ENCODE measurements around the gene FAM83E.

The FAM83E gene

GRCh38 chr19:48628486-48629296, 13.8 kb upstream of the FAM83E start:
- DNase-seq = no peak

GRCh38 chr19:48627865-48628314, 13.0 kb upstream of the FAM83E start:
- no peak for DNase-seq

GRCh38 chr19:48627201-48627864, 12.5 kb upstream of the FAM83E start:
- DNase-seq = no peak

GRCh38 chr19:48625891-48626327, 11.0 kb upstream of the FAM83E start:
- no peak for DNase-seq

GRCh38 chr19:48624791-48625723, 10.2 kb upstream of the FAM83E start:
- no peak for DNase-seq

- peak; percentile 88 for DNase-seq
Measured at GRCh38 chr19:48624067-48624594, 9.3 kb upstream of the FAM83E start.

GRCh38 chr19:48623556-48624066, 8.7 kb upstream of the FAM83E start:
- DNase-seq = no peak

GRCh38 chr19:48619692-48620585, 5.1 kb upstream of the FAM83E start:
- DNase-seq = peak; percentile 12

GRCh38 chr19:48618916-48619691, 4.2 kb upstream of the FAM83E start, which contains the start of the genes RPL18 and SPHK2:
TSS of gene RPL18 (minus strand) at chr19:48619178. CDS start at chr19:48619143, 35 bp downstream.
TSS of gene SPHK2 (plus strand) at chr19:48619506. CDS start at chr19:48620515, 1,009 bp downstream.
- peak; percentile 93 for DNase-seq

GRCh38 chr19:48618278-48618915, 3.5 kb upstream of the FAM83E start:
- peak; percentile 24 for DNase-seq

GRCh38 chr19:48617146-48617937, 2.5 kb upstream of the FAM83E start:
- DNase-seq = no peak

- no peak for DNase-seq
Measured at GRCh38 chr19:48616491-48617056, 1.7 kb upstream of the FAM83E start.

- no peak for DNase-seq
Measured at GRCh38 chr19:48616041-48616436, 1.2 kb upstream of the FAM83E start.

- DNase-seq = no peak
Measured at GRCh38 chr19:48615231-48616040, 560 bp upstream of the FAM83E start.

- DNase-seq = no peak
Measured at GRCh38 chr19:48613852-48614435, 932 bp downstream of the FAM83E start.

- DNase-seq = no peak
Measured at GRCh38 chr19:48613024-48613851, 1.6 kb downstream of the FAM83E start.

Data from right kidney (tissue), 1 donor.